GM18951 (cell line): Measurements from ENCODE around the gene TP53AIP1.

Experiments
- POLR2A ChIP-seq: IDR thresholded peaks from 4 replicates; pipeline ENCODE4 v1.6.1; 2011; ENCODE audit warnings: mild to moderate bottlenecking; ENCODE audit not compliant: insufficient read length, insufficient read depth; ENCODE audit errors: extremely low read depth
- in situ Hi-C: fragments of 300-500 bp; cut with MboI; formaldehyde crosslinking; loops from one replicate; pipeline ENCODE4 v1.12.0; 2022; ENCODE audit warnings: low sequenced_read_pairs, mixed read lengths, inconsistent platforms; ENCODE audit not compliant: unreplicated experiment

The TP53AIP1 gene

GRCh38 chr11:128891913-128892398 is 50.7 kb downstream of the TP53AIP1 start:
- no peak for TF ChIP-seq POLR2A
- in situ Hi-C loops, result no loop called here

GRCh38 chr11:128890543-128891368 is 51.9 kb downstream of the TP53AIP1 start, which contains the start of gene KCNJ5:
Gene KCNJ5, plus strand, starts transcription at chr11:128891356. Its CDS starts 19,918 bp downstream, at chr11:128911274.
- in situ Hi-C loops, result no loop called here
- no peak for TF ChIP-seq POLR2A

GRCh38 chr11:128890216-128890542 is 52.5 kb downstream of the TP53AIP1 start:
- in situ Hi-C loops, result no loop called here

GRCh38 chr11:128889657-128890213 is 52.9 kb downstream of the TP53AIP1 start:
- in situ Hi-C loops, result loop anchor here (5.0 kb wide), 1 partner anchor 63 kb away; no protein-coding TSS in a partner anchor
- no peak for TF ChIP-seq POLR2A

More at GRCh38 chr11:128890216-128890542, 52.5 kb downstream of the TP53AIP1 start:
- TF ChIP-seq POLR2A, result no peak

GRCh38 chr11:128888034-128888985 is 54.4 kb downstream of the TP53AIP1 start:
- in situ Hi-C loops, result loop anchor here (5.0 kb wide), 1 partner anchor 64 kb away; no protein-coding TSS in a partner anchor
- TF ChIP-seq POLR2A, result no peak

- no peak for TF ChIP-seq POLR2A
- in situ Hi-C loops, result loop anchor here (5.0 kb wide), 1 partner anchor 66 kb away; no protein-coding TSS in a partner anchor
Measured at GRCh38 chr11:128886406-128887124, 56.1 kb downstream of the TP53AIP1 start.
